ENCODE measurements around the gene NFATC4.

The NFATC4 gene

GRCh38 chr14:24411443-24412389 is 43.7 kb downstream of the NFATC4 start:
- no peak for DNase-seq

GRCh38 chr14:24414077-24414476 is 46.1 kb downstream of the NFATC4 start:
- no peak for DNase-seq

GRCh38 chr14:24414732-24415420 is 46.9 kb downstream of the NFATC4 start:
- DNase-seq, result no peak

- no peak for DNase-seq
Measured at GRCh38 chr14:24415421-24416253, 47.7 kb downstream of the NFATC4 start.

GRCh38 chr14:24416254-24416931 is 48.4 kb downstream of the NFATC4 start:
- no peak for DNase-seq

- DNase-seq, result no peak
Measured at GRCh38 chr14:24416932-24417619, 49.1 kb downstream of the NFATC4 start.

GRCh38 chr14:24417832-24418491 is 50.0 kb downstream of the NFATC4 start:
- no peak for DNase-seq

- DNase-seq, result no peak
Measured at GRCh38 chr14:24418492-24418873, 50.5 kb downstream of the NFATC4 start.

GRCh38 chr14:24422261-24422660 is 54.3 kb downstream of the NFATC4 start:
- DNase-seq, result no peak

GRCh38 chr14:24422694-24423601 is 55.0 kb downstream of the NFATC4 start:
- no peak for DNase-seq

GRCh38 chr14:24425704-24426103 is 57.7 kb downstream of the NFATC4 start:
- DNase-seq, result no peak

- DNase-seq, result no peak
Measured at GRCh38 chr14:24426150-24426911, 58.3 kb downstream of the NFATC4 start.

GRCh38 chr14:24426912-24427536 is 59.0 kb downstream of the NFATC4 start:
- no peak for DNase-seq

- no peak for DNase-seq
Measured at GRCh38 chr14:24427537-24428508, 59.8 kb downstream of the NFATC4 start.

GRCh38 chr14:24428628-24429394 is 60.8 kb downstream of the NFATC4 start:
- DNase-seq, result no peak
